Measurements from ENCODE around the gene ATP8B3.

GRCh38 chr19:1853295-1854038, 41.4 kb upstream of the ATP8B3 start:
- TF ChIP-seq, protein P1, sequence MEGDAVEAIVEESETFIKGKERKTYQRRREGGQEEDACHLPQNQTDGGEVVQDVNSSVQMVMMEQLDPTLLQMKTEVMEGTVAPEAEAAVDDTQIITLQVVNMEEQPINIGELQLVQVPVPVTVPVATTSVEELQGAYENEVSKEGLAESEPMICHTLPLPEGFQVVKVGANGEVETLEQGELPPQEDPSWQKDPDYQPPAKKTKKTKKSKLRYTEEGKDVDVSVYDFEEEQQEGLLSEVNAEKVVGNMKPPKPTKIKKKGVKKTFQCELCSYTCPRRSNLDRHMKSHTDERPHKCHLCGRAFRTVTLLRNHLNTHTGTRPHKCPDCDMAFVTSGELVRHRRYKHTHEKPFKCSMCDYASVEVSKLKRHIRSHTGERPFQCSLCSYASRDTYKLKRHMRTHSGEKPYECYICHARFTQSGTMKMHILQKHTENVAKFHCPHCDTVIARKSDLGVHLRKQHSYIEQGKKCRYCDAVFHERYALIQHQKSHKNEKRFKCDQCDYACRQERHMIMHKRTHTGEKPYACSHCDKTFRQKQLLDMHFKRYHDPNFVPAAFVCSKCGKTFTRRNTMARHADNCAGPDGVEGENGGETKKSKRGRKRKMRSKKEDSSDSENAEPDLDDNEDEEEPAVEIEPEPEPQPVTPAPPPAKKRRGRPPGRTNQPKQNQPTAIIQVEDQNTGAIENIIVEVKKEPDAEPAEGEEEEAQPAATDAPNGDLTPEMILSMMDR (IDR thresholded peaks at IDR 0.05; ENCODE audit: borderline replicate concordance, extremely low read depth, low read length, poor library complexity, severe bottlenecking), result peak; percentile 89
- no peak for TF ChIP-seq EZH2 (IDR thresholded peaks at IDR 0.05; ENCODE audit: borderline replicate concordance, low read depth, low read length, severe bottlenecking)

All from DND-41 (cell line).